Stomach smooth muscle (tissue), 2 donors: ENCODE data around the gene CPB1.

ENCODE experiments used
- H3K27ac ChIP-seq: one replicate; pipeline ENCODE4 v1.7.0; 2013; ENCODE audit warnings: mild to moderate bottlenecking, low read length, inconsistent platforms
- H3K27me3 ChIP-seq, 2 donors: one replicate each; pipeline ENCODE4 v1.7.0; 2013; ENCODE audit warnings: low read length in 2 of 2; ENCODE audit not compliant: insufficient read depth in 2 of 2, control insufficient read depth in 1 of 2
- H3K36me3 ChIP-seq, 2 donors: one replicate each; pipeline ENCODE4 v1.7.0; 2013; ENCODE audit warnings: low read length in 2 of 2; ENCODE audit not compliant: control insufficient read depth in 2 of 2, insufficient read depth in 2 of 2
- H3K4me1 ChIP-seq: one replicate; pipeline ENCODE4 v1.7.0; 2013; ENCODE audit warnings: low read length; ENCODE audit not compliant: control insufficient read depth, insufficient read depth
- H3K4me3 ChIP-seq, 2 donors: one replicate each; pipeline ENCODE4 v1.7.0; 2013; ENCODE audit warnings: low read length in 2 of 2
- H3K9ac ChIP-seq, 2 donors: one replicate each; pipeline ENCODE4 v1.7.0; 2013; ENCODE audit warnings: low read length in 2 of 2, mild to moderate bottlenecking in 1 of 2
- H3K9me3 ChIP-seq, 2 donors: one replicate each; pipeline ENCODE4 v1.7.0; 2013; ENCODE audit warnings: low read length in 2 of 2; ENCODE audit not compliant: control insufficient read depth in 2 of 2
- donor health status: healthy.
- donor health status: Pancreatic carcinoma.

The CPB1 gene

DNA sequence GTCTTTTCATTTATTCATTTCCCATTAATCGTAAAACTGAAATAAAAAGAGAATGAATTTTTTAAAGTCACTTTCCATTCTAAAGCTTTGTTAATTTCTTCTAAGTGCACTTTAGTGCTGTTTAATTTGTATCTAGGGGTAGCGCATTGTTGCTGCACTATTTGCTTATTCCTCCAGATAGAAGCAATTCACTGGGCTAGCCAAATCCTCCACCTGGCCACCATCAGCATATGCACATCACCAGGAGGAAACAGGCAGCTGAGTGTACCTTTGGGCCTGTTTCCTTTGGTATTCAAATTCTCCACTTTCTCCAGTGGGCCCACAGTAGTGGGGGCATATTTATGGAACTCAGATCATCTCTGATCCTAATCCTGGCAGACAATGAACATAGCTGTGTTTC lies 29.8 kb upstream of the CPB1 start:
- Histone ChIP-seq H3K36me3 (no peaks in the 10 kb centered on the region), H3K9ac (no peak overlapping the region), H3K9me3 (no peaks in the 10 kb centered on the region), H3K4me3 (no peak overlapping the region), H3K4me1 (no peaks in the 10 kb centered on the region), H3K27ac (no peak overlapping the region), H3K27me3 (no peaks in the 10 kb centered on the region)

DNA sequence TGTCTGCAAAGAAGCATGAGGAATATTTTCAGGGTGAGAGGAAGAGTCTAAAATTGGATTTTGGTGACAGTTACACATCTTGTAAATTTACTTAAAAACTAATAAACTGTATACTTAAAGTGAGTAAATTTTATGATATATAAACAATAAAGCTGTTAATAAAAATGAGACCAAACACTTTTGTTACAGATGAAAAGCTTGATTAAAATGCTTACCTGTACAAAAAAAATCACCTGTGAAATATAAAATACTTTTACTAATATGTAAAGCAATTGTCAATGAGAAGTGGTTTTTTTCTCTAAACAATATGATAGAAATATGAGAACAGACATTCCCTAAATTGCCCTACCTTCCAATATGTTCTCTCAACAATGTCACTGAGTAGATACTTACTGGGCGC lies 27.2 kb upstream of the CPB1 start:
- no peaks in the 10 kb centered on the region for H3K27me3 ChIP-seq
- no peaks in the 10 kb centered on the region for H3K9me3 ChIP-seq
- H3K36me3 ChIP-seq: no peaks in the 10 kb centered on the region
- H3K4me1 ChIP-seq: no peaks in the 10 kb centered on the region
- no peak overlapping the region for H3K9ac ChIP-seq
- H3K27ac ChIP-seq: no peak overlapping the region
- no peak overlapping the region for H3K4me3 ChIP-seq

DNA sequence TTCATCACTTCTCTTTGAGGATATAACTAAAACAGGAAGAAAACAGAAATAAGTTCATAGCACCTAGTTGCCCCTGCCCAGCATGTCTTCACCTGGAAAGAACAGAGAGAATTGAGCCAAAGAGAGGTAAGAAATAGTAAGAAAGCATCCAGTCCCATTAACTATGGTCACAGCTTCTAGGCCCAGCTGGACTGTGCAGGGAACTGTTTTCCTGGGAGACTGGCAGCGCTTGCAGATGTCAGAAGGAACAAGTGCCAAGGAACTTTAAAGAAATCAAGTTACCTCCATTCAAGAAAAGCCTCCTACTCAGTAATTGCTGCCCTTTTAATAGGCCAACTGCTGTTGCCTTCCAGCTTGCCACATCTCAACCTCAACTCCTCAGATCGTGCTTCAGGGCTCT lies 17.8 kb upstream of the CPB1 start:
- Histone ChIP-seq H3K4me3 (no peak overlapping the region), H3K36me3 (no peaks in the 10 kb centered on the region), H3K4me1 (no peaks in the 10 kb centered on the region), H3K9me3 (no peaks in the 10 kb centered on the region), H3K27me3 (no peaks in the 10 kb centered on the region), H3K9ac (no peak overlapping the region), H3K27ac (no peak overlapping the region)

DNA sequence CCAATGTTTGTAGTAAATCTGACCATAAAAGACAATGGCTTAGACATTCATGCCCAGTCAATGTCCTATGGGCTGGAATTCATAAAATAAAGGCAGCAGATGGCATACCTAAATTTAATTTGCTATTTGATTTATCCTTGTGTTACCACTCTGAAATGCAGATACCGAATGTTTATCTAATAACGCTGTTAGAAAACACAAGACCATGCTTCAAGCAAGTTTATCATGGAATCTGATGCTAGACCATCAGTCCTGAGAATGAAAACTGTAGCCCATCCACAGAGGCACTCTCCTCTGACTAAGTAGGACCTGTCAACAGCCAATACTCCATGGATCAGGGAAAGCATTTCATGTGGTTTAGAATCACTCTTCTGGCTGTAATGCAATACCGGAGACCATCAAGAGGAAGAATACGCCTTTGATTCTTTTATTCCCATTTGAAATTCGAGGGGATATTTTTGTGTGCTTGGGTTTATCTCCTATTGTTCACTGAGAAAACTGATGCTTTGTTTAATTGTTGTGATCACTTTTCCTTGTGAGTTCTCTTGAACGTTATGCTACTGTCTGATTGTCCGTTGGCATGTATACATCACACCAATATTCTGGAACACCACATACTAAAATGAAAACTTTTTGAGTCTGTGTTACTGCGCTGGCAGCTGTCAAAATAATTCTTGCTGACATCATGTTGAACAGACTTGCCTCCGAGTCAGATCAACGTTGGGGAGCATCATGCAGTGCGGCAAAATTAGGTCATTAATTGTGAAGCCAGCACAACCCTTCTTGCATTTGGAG lies 12.1 kb upstream of the CPB1 start:
- H3K36me3 ChIP-seq: no peaks in the 10 kb centered on the region
- H3K27me3 ChIP-seq: no peaks in the 10 kb centered on the region
- H3K4me1 ChIP-seq: no peaks in the 10 kb centered on the region
- H3K27ac ChIP-seq: no peak overlapping the region
- no peaks in the 10 kb centered on the region for H3K9me3 ChIP-seq
- no peak overlapping the region for H3K4me3 ChIP-seq
- no peak overlapping the region for H3K9ac ChIP-seq

DNA sequence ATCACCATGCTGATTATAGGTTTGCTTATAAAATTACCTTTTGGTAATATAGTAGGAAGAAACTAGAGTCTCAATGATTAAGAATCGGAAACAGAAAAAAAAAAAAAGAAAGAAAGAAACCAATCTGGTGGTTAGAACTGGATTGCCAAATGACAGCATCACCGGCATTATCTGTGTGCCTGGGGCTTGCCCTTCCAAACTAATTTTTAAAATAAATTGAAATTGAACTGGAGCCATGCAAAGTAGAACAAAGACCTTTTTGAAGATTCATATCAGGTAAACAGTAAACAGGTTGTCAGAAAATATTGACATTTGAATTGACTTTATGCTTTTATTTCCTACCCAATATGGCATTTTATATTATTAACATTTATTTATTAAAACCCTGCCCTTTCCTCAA lies 11.2 kb upstream of the CPB1 start:
- H3K27me3 ChIP-seq: no peaks in the 10 kb centered on the region
- H3K4me3 ChIP-seq: no peak overlapping the region
- H3K36me3 ChIP-seq: no peaks in the 10 kb centered on the region
- no peak overlapping the region for H3K9ac ChIP-seq
- no peaks in the 10 kb centered on the region for H3K4me1 ChIP-seq
- no peaks in the 10 kb centered on the region for H3K9me3 ChIP-seq
- H3K27ac ChIP-seq: no peak overlapping the region

DNA sequence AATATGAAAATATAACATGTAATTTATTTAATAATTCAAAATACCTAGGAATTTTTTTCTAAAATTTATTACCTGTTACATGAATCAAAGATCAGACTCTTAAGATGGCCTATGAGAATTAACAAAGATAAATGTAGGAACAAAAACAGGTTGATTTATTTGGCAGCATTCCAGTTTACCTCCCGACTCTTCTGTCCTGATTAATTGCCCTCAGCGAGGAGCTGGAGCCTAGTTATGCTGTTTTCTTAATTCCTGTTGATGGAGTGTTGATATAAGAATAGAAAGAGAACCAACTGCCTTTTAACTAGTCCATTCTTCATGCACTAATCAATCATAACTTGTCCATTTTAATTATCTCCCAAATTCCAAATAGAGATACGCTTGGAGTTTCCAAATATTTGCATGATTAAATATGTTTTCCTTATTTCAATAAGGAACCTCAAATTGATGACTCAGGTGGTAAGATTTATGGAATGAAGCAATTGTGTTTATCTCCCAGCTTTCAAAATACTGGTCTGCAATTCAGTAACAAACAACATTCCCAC lies 10.6 kb upstream of the CPB1 start:
- Histone ChIP-seq H3K36me3 (no peaks in the 10 kb centered on the region), H3K9ac (no peak overlapping the region), H3K4me3 (no peak overlapping the region), H3K27me3 (no peaks in the 10 kb centered on the region), H3K27ac (no peak overlapping the region), H3K4me1 (no peaks in the 10 kb centered on the region), H3K9me3 (no peaks in the 10 kb centered on the region)

DNA sequence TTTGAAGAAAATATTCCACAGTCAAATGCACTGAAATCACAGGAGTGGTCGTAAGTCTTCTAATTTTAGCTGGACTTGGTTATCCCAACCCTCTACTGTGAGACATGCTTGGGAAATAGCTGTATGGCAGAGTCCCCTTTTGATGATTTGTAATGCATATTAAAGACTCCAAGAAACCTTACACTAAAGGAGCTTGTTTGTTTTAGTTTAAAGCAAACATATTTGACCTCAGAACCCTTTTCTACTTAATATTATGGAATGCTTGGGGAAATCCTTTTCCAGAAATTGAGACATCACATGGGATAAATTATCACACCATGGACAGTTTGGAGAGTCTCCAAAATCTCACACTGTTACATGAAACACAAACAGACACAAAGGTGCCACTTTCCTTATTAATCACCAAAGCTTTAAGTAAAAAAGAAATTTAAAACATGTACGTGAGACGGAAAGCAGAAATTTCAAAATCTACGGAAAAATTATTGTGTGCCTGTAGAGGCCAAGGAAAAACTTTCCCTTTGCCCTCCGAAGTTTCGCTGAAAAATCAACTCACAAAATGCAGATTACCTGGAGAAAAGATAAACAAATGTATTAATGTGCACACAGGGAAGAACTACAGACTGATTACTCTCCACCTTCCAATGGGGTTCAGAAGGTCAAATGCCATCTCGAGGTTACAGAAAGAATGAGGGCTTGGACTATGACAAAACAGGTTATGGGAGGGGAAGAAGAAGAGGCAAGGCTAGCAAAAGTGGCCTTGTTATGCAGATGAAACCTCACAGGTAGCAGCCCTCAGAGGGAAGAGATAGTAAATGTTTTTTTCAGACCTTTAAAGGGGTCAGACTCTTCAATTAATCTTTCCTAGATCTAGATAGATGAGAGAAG lies 7.0 kb upstream of the CPB1 start:
- H3K4me1 ChIP-seq: no peaks in the 10 kb centered on the region
- no peaks in the 10 kb centered on the region for H3K9me3 ChIP-seq
- H3K4me3 ChIP-seq: no peak overlapping the region
- no peaks in the 10 kb centered on the region for H3K36me3 ChIP-seq
- no peak overlapping the region for H3K9ac ChIP-seq
- H3K27ac ChIP-seq: no peak overlapping the region
- no peaks in the 10 kb centered on the region for H3K27me3 ChIP-seq

DNA sequence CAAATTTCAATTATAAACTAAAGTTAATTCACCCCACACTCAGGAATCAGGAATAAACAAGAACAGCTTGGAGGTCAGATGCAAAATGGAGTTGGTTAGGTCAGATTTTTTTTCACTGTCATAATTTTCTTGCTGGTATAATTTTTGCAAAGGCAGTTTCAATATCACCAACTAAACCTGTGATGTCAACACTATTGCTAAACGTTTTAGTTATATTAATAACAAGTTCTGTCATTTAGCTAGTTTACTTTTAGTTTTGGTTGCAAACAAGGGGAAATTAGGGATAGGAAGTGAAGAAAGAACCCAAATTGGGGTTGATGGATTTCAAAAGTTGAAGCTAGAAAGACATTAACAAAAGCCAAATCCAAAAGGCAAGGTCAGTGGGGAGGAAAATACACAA lies 4.6 kb upstream of the CPB1 start:
- H3K9ac ChIP-seq: no peak overlapping the region

DNA sequence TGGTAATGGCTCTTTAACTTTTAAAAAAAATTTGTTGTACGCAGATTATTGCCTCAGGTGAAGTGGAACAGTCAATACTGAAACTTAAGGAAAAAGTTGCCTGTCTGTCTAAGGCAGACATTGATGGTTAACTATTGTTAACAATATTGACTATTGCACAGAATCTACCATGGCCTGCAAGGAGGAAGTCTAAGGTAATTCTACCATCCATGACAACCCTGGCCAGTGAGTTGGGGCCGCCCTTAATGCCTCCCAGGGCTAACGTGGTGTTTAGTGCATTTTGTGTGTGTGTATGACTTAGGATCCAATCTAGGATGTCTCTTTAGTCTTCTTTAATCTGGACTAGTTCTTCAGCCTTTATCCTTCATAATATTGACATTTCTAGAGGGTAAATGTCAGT lies 2.1 kb upstream of the CPB1 start:
- Histone ChIP-seq H3K36me3 (no peaks in the 10 kb centered on the region), H3K9ac (no peak overlapping the region), H3K27ac (no peak overlapping the region), H3K4me1 (no peaks in the 10 kb centered on the region), H3K27me3 (no peaks in the 10 kb centered on the region), H3K9me3 (no peaks in the 10 kb centered on the region), H3K4me3 (no peak overlapping the region)

More for the DNA sequence above, 4.6 kb upstream of the CPB1 start:
- Histone ChIP-seq H3K36me3 (no peaks in the 10 kb centered on the region), H3K9me3 (no peaks in the 10 kb centered on the region), H3K4me1 (no peaks in the 10 kb centered on the region), H3K27me3 (no peaks in the 10 kb centered on the region), H3K27ac (no peak overlapping the region), H3K4me3 (no peak overlapping the region)

DNA sequence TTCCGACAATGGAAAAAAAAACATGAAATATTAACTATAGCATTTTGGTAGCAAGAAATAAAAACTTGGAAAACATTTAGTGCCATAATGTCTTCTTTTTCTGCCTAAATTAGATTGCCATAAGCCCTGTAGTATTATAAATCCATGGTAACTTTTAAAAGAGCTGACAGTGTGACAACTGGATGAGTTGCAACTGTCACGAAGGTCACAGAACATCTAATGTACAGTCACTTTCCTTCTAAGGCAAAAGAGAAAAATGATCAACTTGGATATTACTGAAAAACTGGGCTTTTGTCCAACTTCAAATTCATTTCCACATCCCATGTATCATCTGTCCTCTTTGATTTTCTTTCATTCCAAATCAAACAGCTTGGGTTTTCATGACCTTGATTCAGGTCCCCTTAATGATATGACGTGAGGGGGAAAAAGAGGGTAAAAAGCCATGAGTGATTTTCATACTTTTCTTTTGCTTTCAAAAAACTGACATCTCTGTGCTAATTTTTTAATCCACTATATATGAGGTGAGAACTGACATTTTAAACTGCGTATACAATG lies 602 bp downstream of the CPB1 start:
- H3K4me1 ChIP-seq: no peaks in the 10 kb centered on the region
- H3K27ac ChIP-seq: no peak overlapping the region
- H3K36me3 ChIP-seq: no peaks in the 10 kb centered on the region
- H3K9ac ChIP-seq: no peak overlapping the region
- H3K4me3 ChIP-seq: no peak overlapping the region
- H3K9me3 ChIP-seq: no peaks in the 10 kb centered on the region
- H3K27me3 ChIP-seq: no peaks in the 10 kb centered on the region
